A673 (cell line): ENCODE results near the gene PPM1F. TPM values are rescaled to one million over a fixed set of nuclear protein-coding genes. Genes with fewer than 3 reads are reported as not detected.
A peak's percentile ranks its signal among the peaks of the same experiment; 100 is the strongest.

ENCODE experiments used
- BruUV-seq: library from RNA; stranded (reverse); fragments of 400-500 nt; replicated peaks from 2 replicates; lab custom pipeline; 2021; lab: Mats Ljungman, UMichigan
- CTCF ChIA-PET: fragments of 300-600 bp; sonication (Branson Sonifier 250); formaldehyde crosslinking; loops from one replicate; lab custom pipeline; 2022; ENCODE audit warnings: antibody characterized with exemption; lab: Charles Lee
- POLR2A ChIA-PET: fragments of 300-600 bp; sonication (Branson Sonifier 250); formaldehyde crosslinking; loops from one replicate; lab custom pipeline; 2022; ENCODE audit warnings: antibody characterized with exemption; ENCODE audit not compliant: low non-redundant PET; lab: Charles Lee
- DNase-seq: peaks from one replicate; pipeline ENCODE4 v3.0.0-alpha.2; 2015; ENCODE audit warnings: low spot score
- H3K27ac ChIP-seq: fragments of 200-600 bp; sonication (generic); 2 replicates; pipeline ENCODE4 v1.5.1; 2016; ENCODE audit warnings: mixed run types, low read depth, mild to moderate bottlenecking, mixed read lengths, antibody characterized with exemption, low read length; ENCODE audit not compliant: poor library complexity, severe bottlenecking
- H3K27me3 ChIP-seq: fragments of 200-600 bp; sonication (generic); replicated peaks from 2 replicates; pipeline ENCODE4 v1.6.1; 2017; ENCODE audit warnings: mixed run types, low read depth, mild to moderate bottlenecking, mixed read lengths, antibody characterized with exemption, low read length; ENCODE audit not compliant: insufficient read depth, poor library complexity
- H3K36me3 ChIP-seq: fragments of 200-600 bp; sonication (generic); 2 replicates; pipeline ENCODE4 v1.6.1; 2016; ENCODE audit warnings: mixed run types, mild to moderate bottlenecking, mixed read lengths, antibody characterized with exemption, low read length; ENCODE audit not compliant: insufficient read depth, poor library complexity, severe bottlenecking
- H3K4me1 ChIP-seq: fragments of 200-600 bp; sonication (generic); 2 replicates; pipeline ENCODE4 v1.6.1; 2017; ENCODE audit warnings: mixed run types, mild to moderate bottlenecking, mixed read lengths, antibody characterized with exemption, low read length; ENCODE audit not compliant: insufficient read depth, poor library complexity, severe bottlenecking
- H3K4me3 ChIP-seq: fragments of 200-600 bp; sonication (generic); 2 replicates; pipeline ENCODE4 v1.5.1; 2016; ENCODE audit warnings: low read depth, mixed run types, mild to moderate bottlenecking, mixed read lengths, low read length; ENCODE audit not compliant: poor library complexity, severe bottlenecking
- H3K9me3 ChIP-seq: fragments of 200-600 bp; sonication (generic); 2 replicates; pipeline ENCODE4 v1.6.1; 2016; ENCODE audit warnings: mixed run types, low read depth, mild to moderate bottlenecking, mixed read lengths, antibody characterized with exemption, low read length; ENCODE audit not compliant: poor library complexity, severe bottlenecking
- EZH2 ChIP-seq: fragments of 200-600 bp; sonication (generic); IDR thresholded peaks from 2 replicates; pipeline ENCODE4 v1.6.1; 2017; ENCODE audit warnings: borderline replicate concordance, low read depth, mild to moderate bottlenecking, mixed read lengths, antibody characterized with exemption, low read length; ENCODE audit not compliant: poor library complexity, severe bottlenecking
- intact Hi-C: fragments of 100-400 bp; cut with micrococcal nuclease; formaldehyde crosslinking; loops from one replicate; pipeline ENCODE4 v1.10.0; 2022; ENCODE audit not compliant: unreplicated experiment
- total RNA-seq: library from RNA; stranded (reverse); gene quantifications from 2 replicates; pipeline ENCODE4 v1.2.3, GENCODE V29; 2021
- TF ChIP-seq, protein P1 (sequence below): fragments of 300-800, 200-600 bp; sonication (generic); conservative IDR thresholded peaks from 2 replicates; pipeline ENCODE4 v1.5.1; 2017; ENCODE audit warnings: low read depth, mild to moderate bottlenecking, antibody characterized with exemption, low read length, moderate library complexity, mixed read lengths

Gene PPM1F
- total RNA-seq, 1 experiment from 2014 or later, result 101 TPM

DNA sequence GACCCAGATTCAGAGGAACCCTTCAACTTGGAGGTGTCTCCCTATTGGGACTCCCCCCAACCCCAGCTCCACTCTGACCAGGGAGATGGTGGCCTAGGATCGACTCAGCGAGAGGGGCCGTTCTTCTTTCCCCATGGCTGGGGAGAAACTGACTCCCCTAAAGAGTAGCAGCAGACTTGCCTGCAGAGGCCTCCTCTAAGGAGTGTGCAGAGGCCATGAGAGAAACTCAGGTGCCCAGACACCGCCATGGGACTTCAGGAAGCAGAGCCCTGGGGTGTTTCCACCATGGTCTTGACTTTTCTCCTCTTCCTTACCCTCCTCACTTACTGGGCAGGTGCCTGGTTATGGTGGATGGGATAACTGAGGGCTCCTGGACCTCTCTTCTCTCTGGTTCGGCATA, 32.6 kb upstream of the PPM1F start:
- H3K27ac ChIP-seq, result no peak overlapping the region
- no peak overlapping the region for H3K4me3 ChIP-seq
- ChIA-PET POLR2A (no interaction called here), CTCF (no interaction called here)
- H3K4me1 ChIP-seq, result peaks cover 5% of the 10 kb centered on the region
- TF ChIP-seq, protein P1, sequence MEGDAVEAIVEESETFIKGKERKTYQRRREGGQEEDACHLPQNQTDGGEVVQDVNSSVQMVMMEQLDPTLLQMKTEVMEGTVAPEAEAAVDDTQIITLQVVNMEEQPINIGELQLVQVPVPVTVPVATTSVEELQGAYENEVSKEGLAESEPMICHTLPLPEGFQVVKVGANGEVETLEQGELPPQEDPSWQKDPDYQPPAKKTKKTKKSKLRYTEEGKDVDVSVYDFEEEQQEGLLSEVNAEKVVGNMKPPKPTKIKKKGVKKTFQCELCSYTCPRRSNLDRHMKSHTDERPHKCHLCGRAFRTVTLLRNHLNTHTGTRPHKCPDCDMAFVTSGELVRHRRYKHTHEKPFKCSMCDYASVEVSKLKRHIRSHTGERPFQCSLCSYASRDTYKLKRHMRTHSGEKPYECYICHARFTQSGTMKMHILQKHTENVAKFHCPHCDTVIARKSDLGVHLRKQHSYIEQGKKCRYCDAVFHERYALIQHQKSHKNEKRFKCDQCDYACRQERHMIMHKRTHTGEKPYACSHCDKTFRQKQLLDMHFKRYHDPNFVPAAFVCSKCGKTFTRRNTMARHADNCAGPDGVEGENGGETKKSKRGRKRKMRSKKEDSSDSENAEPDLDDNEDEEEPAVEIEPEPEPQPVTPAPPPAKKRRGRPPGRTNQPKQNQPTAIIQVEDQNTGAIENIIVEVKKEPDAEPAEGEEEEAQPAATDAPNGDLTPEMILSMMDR, result no peak
- no peak for TF ChIP-seq EZH2
- H3K9me3 ChIP-seq, result no peaks in the 10 kb centered on the region
- intact Hi-C loops, result no loop called here
- DNase-seq, result no peak
- no peaks in the 10 kb centered on the region for H3K27me3 ChIP-seq
- BruUV-seq, result no TSS peak
- no peaks in the 10 kb centered on the region for H3K36me3 ChIP-seq

DNA sequence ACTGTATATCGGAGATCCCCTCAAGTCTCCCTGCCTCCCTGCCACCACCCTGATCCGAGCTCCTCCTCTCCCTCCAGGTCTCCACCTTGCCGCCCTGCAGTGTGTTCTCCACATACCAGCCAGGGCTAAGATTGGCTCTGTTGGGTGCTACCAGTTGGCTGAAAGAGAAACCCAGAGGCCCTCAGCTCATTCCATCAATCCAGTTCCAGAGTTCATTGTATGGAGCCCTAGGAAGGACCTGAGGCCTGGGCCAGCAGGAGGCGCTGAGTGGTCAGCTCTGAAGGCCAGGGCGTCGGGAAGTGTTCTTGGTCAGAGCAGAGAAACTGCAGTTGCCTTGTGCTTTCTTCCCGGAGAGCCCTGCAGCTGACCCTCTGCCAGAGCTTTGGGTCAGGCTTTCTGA, 32.1 kb upstream of the PPM1F start:
- POLR2A ChIA-PET, result no interaction called here
- H3K4me3 ChIP-seq, result no peak overlapping the region
- H3K36me3 ChIP-seq, result no peaks in the 10 kb centered on the region
- H3K27me3 ChIP-seq, result no peaks in the 10 kb centered on the region
- BruUV-seq, result no TSS peak
- CTCF ChIA-PET, result no interaction called here
- H3K4me1 ChIP-seq, result peaks cover 5% of the 10 kb centered on the region
- intact Hi-C loops, result no loop called here
- TF ChIP-seq EZH2, result no peak
- TF ChIP-seq, protein P1, result peak; percentile 41
- H3K27ac ChIP-seq, result no peak overlapping the region
- H3K9me3 ChIP-seq, result no peaks in the 10 kb centered on the region
- DNase-seq, result no peak

DNA sequence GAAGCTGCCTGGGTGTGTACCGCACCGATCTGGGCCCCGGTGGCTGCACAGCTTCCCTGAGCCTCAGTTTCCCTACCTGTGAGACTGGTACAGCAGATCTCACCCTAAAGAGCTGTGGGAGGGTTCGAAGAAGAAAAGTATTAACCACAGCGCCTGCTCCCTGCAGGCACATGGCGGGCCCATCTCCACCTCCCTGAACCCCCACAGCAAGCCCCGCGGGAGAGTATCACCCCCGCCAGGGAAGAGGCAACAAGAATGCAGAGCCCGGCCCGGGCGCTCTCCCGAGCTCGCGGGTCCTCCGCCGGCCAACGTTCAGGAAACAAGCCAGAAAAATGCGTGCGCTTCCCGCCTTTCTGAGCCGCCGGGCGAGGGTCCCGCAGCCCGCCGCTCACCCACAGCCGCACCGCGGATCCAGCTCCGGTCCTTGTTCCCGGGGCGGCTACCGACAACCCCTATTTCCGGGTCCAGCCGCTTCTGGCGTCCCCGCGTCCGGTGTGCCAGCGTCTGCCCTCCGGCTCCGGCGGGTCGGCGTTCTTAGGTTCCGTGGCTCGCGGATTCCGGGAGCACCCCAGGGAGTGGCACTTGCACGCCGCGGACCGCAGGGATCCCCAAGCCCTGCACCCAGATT, 29.8 kb upstream of the PPM1F start, which contains the start of gene TOP3B:
TOP3B (minus strand) TSS at position 450 of the 628 bp plus-strand sequence. CDS start 7,078 bp downstream, outside the sequence.
- ChIA-PET CTCF (interaction anchor here (1.7 kb wide), 1 partner anchor 10 kb away, joined by 5 read pairs; no protein-coding TSS in a partner anchor), POLR2A (no interaction called here)
- intact Hi-C loops, result no loop called here
- H3K4me1 ChIP-seq, result peaks cover 5% of the 10 kb centered on the region
- H3K27ac ChIP-seq, result peak within 1 kb of the TSS; percentile 89
- H3K4me3 ChIP-seq, result peak within 1 kb of the TSS; percentile 93
- BruUV-seq, result TSS peak; percentile 77
- TF ChIP-seq, protein P1, result no peak
- no peak for TF ChIP-seq EZH2
- DNase-seq, result peak; percentile 89
- H3K36me3 ChIP-seq, result no peaks in the 10 kb centered on the region
- H3K27me3 ChIP-seq, result no peaks in the 10 kb centered on the region
- no peaks in the 10 kb centered on the region for H3K9me3 ChIP-seq
